ENCODE results near the gene CYP19A1.

The CYP19A1 gene

DNA sequence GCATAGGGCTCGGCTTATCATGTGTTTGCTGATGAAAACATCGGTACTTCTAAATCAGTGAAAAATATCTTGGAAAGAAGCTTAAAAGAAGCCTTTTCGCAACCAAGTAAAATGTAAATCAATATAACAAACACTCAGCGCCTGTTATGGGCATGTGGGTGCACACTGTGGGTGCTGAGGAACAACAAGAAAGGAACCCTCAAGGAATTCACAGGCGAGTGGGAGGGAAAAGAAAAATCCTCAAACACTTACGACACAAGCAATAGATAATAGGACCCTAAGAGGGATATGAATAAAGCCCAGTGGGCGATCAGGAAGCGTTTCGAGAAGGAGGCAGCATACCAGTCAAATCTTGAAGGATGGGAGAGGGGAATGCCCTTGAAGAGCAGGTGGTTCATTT is 25.0 kb upstream of the CYP19A1 start:
- Histone ChIP-seq H3K4me3 (ENCODE audit: low read depth in 1 of 2, low read length in 2 of 2) (no peak overlapping the region), H3K9me3 (ENCODE audit: control insufficient read depth in 1 of 2, low read length in 2 of 2) (no peaks in the 10 kb centered on the region), H3K27me3 (ENCODE audit: control insufficient read depth in 1 of 2, insufficient read depth in 2 of 2, low read length in 2 of 2) (no peaks in the 10 kb centered on the region), H3K36me3 (ENCODE audit: control insufficient read depth in 1 of 2, insufficient read depth in 2 of 2, low read length in 2 of 2) (no peaks in the 10 kb centered on the region), H3K4me1 (ENCODE audit: control insufficient read depth in 1 of 2, insufficient read depth in 2 of 2, low read length in 2 of 2) (peaks cover 9 to 10% of the 10 kb centered on the region in 2 donors), H3K27ac (ENCODE audit: low read depth, low read length) (no peak overlapping the region), H3K9ac (ENCODE audit: low read depth in 1 of 2, low read length in 2 of 2) (no peak overlapping the region)

DNA sequence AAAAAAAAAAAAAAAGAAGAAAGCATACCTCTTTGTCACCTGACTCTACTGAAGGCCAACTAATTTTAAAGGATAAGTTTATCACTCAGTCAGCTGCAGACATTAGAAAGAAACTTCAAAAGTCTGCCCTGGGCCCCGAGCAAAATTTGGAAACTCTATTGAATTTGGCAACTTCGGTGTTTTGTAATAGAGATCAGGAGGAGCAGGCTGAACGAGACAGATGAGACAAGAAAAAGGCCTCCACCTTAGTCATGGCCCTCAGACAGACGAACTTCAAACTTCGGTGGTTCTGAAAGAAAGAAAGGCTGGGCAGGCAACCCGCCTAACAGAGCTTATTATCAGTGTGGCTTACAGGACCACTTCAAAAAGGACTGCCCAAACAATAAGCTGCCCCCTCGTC is 21.6 kb upstream of the CYP19A1 start:
- Histone ChIP-seq H3K27ac (ENCODE audit: low read depth, low read length) (no peak overlapping the region), H3K36me3 (ENCODE audit: control insufficient read depth in 1 of 2, insufficient read depth in 2 of 2, low read length in 2 of 2) (no peaks in the 10 kb centered on the region), H3K4me3 (ENCODE audit: low read depth in 1 of 2, low read length in 2 of 2) (no peak overlapping the region), H3K4me1 (ENCODE audit: control insufficient read depth in 1 of 2, insufficient read depth in 2 of 2, low read length in 2 of 2) (no peaks in the 10 kb centered on the region), H3K9me3 (ENCODE audit: control insufficient read depth in 1 of 2, low read length in 2 of 2) (no peaks in the 10 kb centered on the region), H3K9ac (ENCODE audit: low read depth in 1 of 2, low read length in 2 of 2) (no peak overlapping the region), H3K27me3 (ENCODE audit: control insufficient read depth in 1 of 2, insufficient read depth in 2 of 2, low read length in 2 of 2) (no peaks in the 10 kb centered on the region)

DNA sequence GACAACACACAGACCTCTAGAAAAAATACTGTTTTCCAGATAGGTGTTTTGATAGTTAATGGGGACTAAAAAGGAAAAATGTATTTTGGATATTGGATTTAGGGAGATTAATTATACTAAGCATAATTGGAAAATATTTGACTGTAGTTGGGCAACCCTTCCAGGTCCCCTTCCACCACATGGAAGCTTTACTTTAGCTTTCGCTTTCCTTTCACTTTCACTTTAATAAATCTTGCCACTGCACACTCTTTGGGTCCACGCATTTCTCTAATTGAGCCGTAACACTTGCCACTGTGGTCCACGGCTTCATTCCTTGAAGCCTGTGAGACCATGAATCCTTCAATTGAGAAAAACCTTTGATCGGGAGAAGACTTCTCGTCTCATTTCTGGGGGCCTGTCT is 18.6 kb upstream of the CYP19A1 start:
- no peaks in the 10 kb centered on the region for H3K27me3 ChIP-seq (ENCODE audit: control insufficient read depth in 1 of 2, insufficient read depth in 2 of 2, low read length in 2 of 2)
- H3K4me1 ChIP-seq (ENCODE audit: control insufficient read depth in 1 of 2, insufficient read depth in 2 of 2, low read length in 2 of 2) = peaks cover 0 to 3% of the 10 kb centered on the region in 2 donors
- no peak overlapping the region for H3K27ac ChIP-seq (ENCODE audit: low read depth, low read length)
- no peak overlapping the region for H3K4me3 ChIP-seq (ENCODE audit: low read depth in 1 of 2, low read length in 2 of 2)
- H3K36me3 ChIP-seq (ENCODE audit: control insufficient read depth in 1 of 2, insufficient read depth in 2 of 2, low read length in 2 of 2) = no peaks in the 10 kb centered on the region
- no peaks in the 10 kb centered on the region for H3K9me3 ChIP-seq (ENCODE audit: control insufficient read depth in 1 of 2, low read length in 2 of 2)
- no peak overlapping the region for H3K9ac ChIP-seq (ENCODE audit: low read depth in 1 of 2, low read length in 2 of 2)

DNA sequence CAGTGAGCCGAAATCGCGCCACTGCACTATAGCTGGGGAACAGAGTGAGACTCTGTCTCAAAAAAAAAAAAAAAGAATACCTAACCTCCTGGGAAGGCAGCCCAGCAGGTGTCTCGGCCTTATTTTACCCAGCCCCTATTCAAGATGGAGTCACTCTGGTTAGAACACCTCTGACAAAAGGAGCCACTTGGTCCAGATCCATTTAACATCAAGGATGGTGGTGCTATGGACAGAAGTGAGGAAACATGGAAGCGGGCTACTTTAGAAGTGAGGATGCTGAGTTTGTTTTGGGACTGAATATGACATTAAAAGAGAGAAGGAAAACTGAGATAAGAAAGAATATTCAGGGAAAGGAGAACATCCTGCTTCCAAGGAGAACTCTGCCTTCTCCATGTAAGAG is 17.8 kb upstream of the CYP19A1 start:
- no peak overlapping the region for H3K9ac ChIP-seq (ENCODE audit: low read depth in 1 of 2, low read length in 2 of 2)
- no peaks in the 10 kb centered on the region for H3K9me3 ChIP-seq (ENCODE audit: control insufficient read depth in 1 of 2, low read length in 2 of 2)
- H3K27me3 ChIP-seq (ENCODE audit: control insufficient read depth in 1 of 2, insufficient read depth in 2 of 2, low read length in 2 of 2) = peaks cover 0 to 7% of the 10 kb centered on the region in 2 donors
- no peak overlapping the region for H3K4me3 ChIP-seq (ENCODE audit: low read depth in 1 of 2, low read length in 2 of 2)
- H3K4me1 ChIP-seq (ENCODE audit: control insufficient read depth in 1 of 2, insufficient read depth in 2 of 2, low read length in 2 of 2) = peaks cover 0 to 3% of the 10 kb centered on the region in 2 donors
- H3K27ac ChIP-seq (ENCODE audit: low read depth, low read length) = no peak overlapping the region
- H3K36me3 ChIP-seq (ENCODE audit: control insufficient read depth in 1 of 2, insufficient read depth in 2 of 2, low read length in 2 of 2) = no peaks in the 10 kb centered on the region

DNA sequence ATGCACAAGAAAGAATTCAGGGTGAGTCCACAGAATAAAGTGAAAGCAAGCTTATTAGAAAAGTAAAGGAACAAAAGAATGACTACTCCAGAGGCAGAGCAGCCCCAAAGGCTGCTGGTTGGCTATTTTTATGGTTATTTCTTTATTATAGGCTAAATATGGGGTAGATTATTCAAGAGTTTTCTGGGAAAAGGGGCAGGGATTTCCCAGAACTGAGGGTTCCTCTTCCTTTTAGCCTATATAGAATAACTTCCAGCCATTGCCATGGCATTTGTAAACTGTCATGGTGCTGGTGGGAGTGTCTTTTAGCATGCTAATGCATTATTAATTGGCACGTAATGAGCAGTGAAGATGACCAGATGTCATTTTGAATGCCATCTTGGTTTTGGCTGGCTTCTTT is 16.7 kb upstream of the CYP19A1 start:
- no peaks in the 10 kb centered on the region for H3K9me3 ChIP-seq (ENCODE audit: control insufficient read depth in 1 of 2, low read length in 2 of 2)
- peaks cover 0 to 3% of the 10 kb centered on the region in 2 donors for H3K4me1 ChIP-seq (ENCODE audit: control insufficient read depth in 1 of 2, insufficient read depth in 2 of 2, low read length in 2 of 2)
- H3K4me3 ChIP-seq (ENCODE audit: low read depth in 1 of 2, low read length in 2 of 2) = no peak overlapping the region
- H3K9ac ChIP-seq (ENCODE audit: low read depth in 1 of 2, low read length in 2 of 2) = no peak overlapping the region
- H3K27ac ChIP-seq (ENCODE audit: low read depth, low read length) = no peak overlapping the region
- no peaks in the 10 kb centered on the region for H3K36me3 ChIP-seq (ENCODE audit: control insufficient read depth in 1 of 2, insufficient read depth in 2 of 2, low read length in 2 of 2)
- H3K27me3 ChIP-seq (ENCODE audit: control insufficient read depth in 1 of 2, insufficient read depth in 2 of 2, low read length in 2 of 2) = peaks cover 0 to 7% of the 10 kb centered on the region in 2 donors

DNA sequence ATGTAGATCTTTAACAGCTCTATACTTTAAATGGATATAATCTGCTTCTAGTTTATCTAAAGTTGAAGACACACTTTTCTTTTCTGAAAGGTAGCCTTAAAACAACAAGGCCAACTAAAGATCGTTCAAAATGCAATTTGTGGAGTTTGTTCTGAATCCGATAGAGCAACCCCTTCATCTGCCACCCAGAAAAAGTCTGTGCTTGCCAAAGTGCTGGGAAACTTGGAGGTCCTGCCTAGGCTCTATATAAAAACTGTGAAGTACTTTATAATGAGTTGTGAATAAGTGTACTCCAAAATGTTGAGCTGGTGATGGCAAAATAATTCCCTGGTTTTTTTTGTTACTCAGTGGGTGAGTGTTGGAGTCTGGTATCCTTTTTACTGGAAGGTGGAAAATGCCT is 15.6 kb upstream of the CYP19A1 start:
- no peak overlapping the region for H3K4me3 ChIP-seq (ENCODE audit: low read depth in 1 of 2, low read length in 2 of 2)
- no peaks in the 10 kb centered on the region for H3K36me3 ChIP-seq (ENCODE audit: control insufficient read depth in 1 of 2, insufficient read depth in 2 of 2, low read length in 2 of 2)
- peaks cover 0 to 7% of the 10 kb centered on the region in 2 donors for H3K27me3 ChIP-seq (ENCODE audit: control insufficient read depth in 1 of 2, insufficient read depth in 2 of 2, low read length in 2 of 2)
- H3K9ac ChIP-seq (ENCODE audit: low read depth in 1 of 2, low read length in 2 of 2) = no peak overlapping the region
- H3K4me1 ChIP-seq (ENCODE audit: control insufficient read depth in 1 of 2, insufficient read depth in 2 of 2, low read length in 2 of 2) = peaks cover 0 to 3% of the 10 kb centered on the region in 2 donors
- no peaks in the 10 kb centered on the region for H3K9me3 ChIP-seq (ENCODE audit: control insufficient read depth in 1 of 2, low read length in 2 of 2)
- H3K27ac ChIP-seq (ENCODE audit: low read depth, low read length) = no peak overlapping the region

DNA sequence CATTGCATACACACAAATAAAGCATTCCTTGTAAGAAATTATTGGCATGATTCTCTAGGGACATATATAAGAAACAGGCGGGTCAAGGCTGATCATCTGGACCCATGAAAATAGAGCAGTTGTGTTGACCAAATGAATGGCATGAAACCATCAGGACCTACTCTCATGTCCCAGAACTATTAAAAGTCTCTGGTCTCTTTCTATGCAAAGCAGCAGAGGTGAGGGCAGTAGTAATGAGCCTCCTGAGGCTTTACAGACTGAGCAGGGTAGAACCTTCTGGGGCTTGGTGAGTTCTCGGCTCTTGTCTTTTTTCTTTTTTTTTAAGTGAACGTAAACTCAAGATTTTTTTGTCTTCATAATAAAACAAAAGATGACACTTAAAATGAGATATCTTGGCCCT is 12.3 kb upstream of the CYP19A1 start:
- Histone ChIP-seq H3K9ac (ENCODE audit: low read depth in 1 of 2, low read length in 2 of 2) (no peak overlapping the region), H3K27ac (ENCODE audit: low read depth, low read length) (no peak overlapping the region), H3K4me3 (ENCODE audit: low read depth in 1 of 2, low read length in 2 of 2) (no peak overlapping the region), H3K9me3 (ENCODE audit: control insufficient read depth in 1 of 2, low read length in 2 of 2) (no peaks in the 10 kb centered on the region), H3K4me1 (ENCODE audit: control insufficient read depth in 1 of 2, insufficient read depth in 2 of 2, low read length in 2 of 2) (peaks cover 0 to 3% of the 10 kb centered on the region in 2 donors), H3K27me3 (ENCODE audit: control insufficient read depth in 1 of 2, insufficient read depth in 2 of 2, low read length in 2 of 2) (peaks cover 0 to 7% of the 10 kb centered on the region in 2 donors), H3K36me3 (ENCODE audit: control insufficient read depth in 1 of 2, insufficient read depth in 2 of 2, low read length in 2 of 2) (no peaks in the 10 kb centered on the region)

DNA sequence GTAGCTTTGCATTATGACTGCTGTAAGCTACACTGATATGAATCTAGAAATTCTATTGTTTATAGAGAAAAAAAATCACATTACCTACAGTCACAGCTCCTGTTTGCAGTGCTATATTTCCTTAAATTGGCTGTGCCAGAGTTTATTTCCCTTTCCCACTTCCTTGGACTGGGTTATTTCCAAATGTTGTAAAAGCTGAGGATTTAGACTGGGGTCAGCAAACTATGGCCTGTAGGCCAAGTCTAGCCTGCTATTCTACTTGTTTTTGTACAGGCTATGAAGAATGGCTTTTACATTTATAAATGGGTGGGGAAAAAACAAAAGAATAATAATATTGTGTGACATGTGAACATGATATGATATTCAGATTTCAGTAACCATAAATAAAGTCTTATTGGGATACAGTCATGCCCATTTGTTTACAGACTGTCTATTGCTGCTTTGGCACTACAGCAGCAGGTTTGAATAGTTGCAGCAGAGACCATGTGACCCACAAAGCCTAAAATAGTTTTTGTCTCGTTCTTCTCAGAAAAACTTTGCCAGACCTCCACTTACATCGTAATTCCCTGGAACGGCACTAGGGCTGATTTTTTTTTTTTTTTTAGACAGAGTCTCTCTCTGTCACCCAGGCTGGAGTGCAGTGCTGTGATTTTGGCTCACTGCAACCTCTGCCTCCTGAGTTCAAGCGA is 10.9 kb upstream of the CYP19A1 start:
- no peak overlapping the region for H3K4me3 ChIP-seq (ENCODE audit: low read depth in 1 of 2, low read length in 2 of 2)
- H3K36me3 ChIP-seq (ENCODE audit: control insufficient read depth in 1 of 2, insufficient read depth in 2 of 2, low read length in 2 of 2) = no peaks in the 10 kb centered on the region
- H3K27ac ChIP-seq (ENCODE audit: low read depth, low read length) = no peak overlapping the region
- peaks cover 0 to 3% of the 10 kb centered on the region in 2 donors for H3K4me1 ChIP-seq (ENCODE audit: control insufficient read depth in 1 of 2, insufficient read depth in 2 of 2, low read length in 2 of 2)
- no peaks in the 10 kb centered on the region for H3K9me3 ChIP-seq (ENCODE audit: control insufficient read depth in 1 of 2, low read length in 2 of 2)
- H3K9ac ChIP-seq (ENCODE audit: low read depth in 1 of 2, low read length in 2 of 2) = no peak overlapping the region
- peaks cover 0 to 7% of the 10 kb centered on the region in 2 donors for H3K27me3 ChIP-seq (ENCODE audit: control insufficient read depth in 1 of 2, insufficient read depth in 2 of 2, low read length in 2 of 2)

DNA sequence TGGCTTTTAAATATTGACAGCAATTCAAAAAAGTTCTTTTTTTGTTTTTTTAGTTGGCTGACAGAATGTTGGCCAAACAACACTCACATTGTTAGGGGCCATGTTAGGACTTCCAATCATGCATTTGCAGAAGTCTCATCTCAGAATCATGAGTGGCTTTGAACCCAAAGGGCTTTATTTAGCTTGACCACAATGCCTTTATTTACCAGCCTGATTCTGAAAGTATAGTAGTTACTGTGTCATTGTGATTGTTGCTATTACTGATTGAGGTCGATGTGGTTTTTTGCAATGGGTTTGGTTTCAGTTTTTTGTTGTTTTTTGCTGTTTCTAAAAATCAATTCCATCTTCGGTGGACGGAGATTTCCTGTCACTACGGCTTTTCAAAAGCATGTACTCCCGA is 10.3 kb upstream of the CYP19A1 start:
- Histone ChIP-seq H3K9ac (ENCODE audit: low read depth in 1 of 2, low read length in 2 of 2) (no peak overlapping the region), H3K36me3 (ENCODE audit: control insufficient read depth in 1 of 2, insufficient read depth in 2 of 2, low read length in 2 of 2) (no peaks in the 10 kb centered on the region), H3K4me1 (ENCODE audit: control insufficient read depth in 1 of 2, insufficient read depth in 2 of 2, low read length in 2 of 2) (no peaks in the 10 kb centered on the region), H3K27ac (ENCODE audit: low read depth, low read length) (no peak overlapping the region), H3K4me3 (ENCODE audit: low read depth in 1 of 2, low read length in 2 of 2) (no peak overlapping the region), H3K27me3 (ENCODE audit: control insufficient read depth in 1 of 2, insufficient read depth in 2 of 2, low read length in 2 of 2) (peaks cover 0 to 7% of the 10 kb centered on the region in 2 donors), H3K9me3 (ENCODE audit: control insufficient read depth in 1 of 2, low read length in 2 of 2) (no peaks in the 10 kb centered on the region)

DNA sequence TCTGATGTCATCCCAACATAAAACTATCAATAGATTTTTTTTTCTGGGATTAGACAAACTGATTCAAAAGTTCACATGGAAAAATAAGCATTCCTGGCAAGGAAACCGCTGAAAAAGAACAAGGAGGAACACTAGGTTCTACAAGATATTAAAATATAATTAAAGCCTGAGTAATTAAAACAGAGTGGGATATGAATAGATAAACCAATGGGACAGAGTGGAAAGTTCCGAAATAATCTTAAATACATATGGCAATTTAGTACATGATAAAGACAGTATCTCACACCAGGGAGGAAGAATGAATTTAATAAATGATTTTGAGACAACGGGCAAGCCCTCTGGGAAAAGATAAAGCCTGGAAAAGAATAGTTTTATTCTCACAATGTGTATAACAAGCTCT is 7.7 kb upstream of the CYP19A1 start:
- Histone ChIP-seq H3K27ac (ENCODE audit: low read depth, low read length) (no peak overlapping the region), H3K9ac (ENCODE audit: low read depth in 1 of 2, low read length in 2 of 2) (no peak overlapping the region), H3K27me3 (ENCODE audit: control insufficient read depth in 1 of 2, insufficient read depth in 2 of 2, low read length in 2 of 2) (peaks cover 12 to 21% of the 10 kb centered on the region in 2 donors)

More for the DNA sequence above, 7.7 kb upstream of the CYP19A1 start:
- Histone ChIP-seq H3K4me3 (ENCODE audit: low read depth in 1 of 2, low read length in 2 of 2) (no peak overlapping the region), H3K4me1 (ENCODE audit: control insufficient read depth in 1 of 2, insufficient read depth in 2 of 2, low read length in 2 of 2) (no peaks in the 10 kb centered on the region), H3K9me3 (ENCODE audit: control insufficient read depth in 1 of 2, low read length in 2 of 2) (no peaks in the 10 kb centered on the region), H3K36me3 (ENCODE audit: control insufficient read depth in 1 of 2, insufficient read depth in 2 of 2, low read length in 2 of 2) (no peaks in the 10 kb centered on the region)
